Measurements from ENCODE around the gene CALM1.

GRCh38 chr14:90373887-90374286, 22.9 kb upstream of the CALM1 start:
- TF ChIP-seq POLR2AphosphoS5 (IDR thresholded peaks at IDR 0.05; ENCODE audit: low read depth, low read length) (no peak), TAF1 (IDR thresholded peaks at IDR 0.05; ENCODE audit: borderline replicate concordance, insufficient read depth, low read length) (no peak), SIN3A (IDR thresholded peaks at IDR 0.05; ENCODE audit: borderline replicate concordance, insufficient read depth, low read length) (no peak)
